ENCODE measurements around the gene RHBDD1. TPM values are rescaled to one million over a fixed set of nuclear protein-coding genes. Genes with fewer than 3 reads are reported as not detected.

The RHBDD1 gene
- total RNA-seq, 2 donors from 2014 or later, result 7.9 to 9.9 TPM

GRCh38 chr2:226894752-226895151 lies 58.9 kb downstream of the RHBDD1 start:
- Histone ChIP-seq H3K27me3 (no peaks in the 10 kb centered on the region), H3K4me1 (no peaks in the 10 kb centered on the region), H3K9me3 (no peaks in the 10 kb centered on the region), H3K4me3 (no peak overlapping the region), H3K36me3 (replicated peaks in 1 of 2; ENCODE audit: insufficient read depth in 1 of 2, low read depth in 2 of 2) (no peaks in the 10 kb centered on the region), H3K27ac (no peak overlapping the region)
- no peak for TF ChIP-seq POLR2A (IDR thresholded peaks at IDR 0.05)
- TF ChIP-seq, protein P1, sequence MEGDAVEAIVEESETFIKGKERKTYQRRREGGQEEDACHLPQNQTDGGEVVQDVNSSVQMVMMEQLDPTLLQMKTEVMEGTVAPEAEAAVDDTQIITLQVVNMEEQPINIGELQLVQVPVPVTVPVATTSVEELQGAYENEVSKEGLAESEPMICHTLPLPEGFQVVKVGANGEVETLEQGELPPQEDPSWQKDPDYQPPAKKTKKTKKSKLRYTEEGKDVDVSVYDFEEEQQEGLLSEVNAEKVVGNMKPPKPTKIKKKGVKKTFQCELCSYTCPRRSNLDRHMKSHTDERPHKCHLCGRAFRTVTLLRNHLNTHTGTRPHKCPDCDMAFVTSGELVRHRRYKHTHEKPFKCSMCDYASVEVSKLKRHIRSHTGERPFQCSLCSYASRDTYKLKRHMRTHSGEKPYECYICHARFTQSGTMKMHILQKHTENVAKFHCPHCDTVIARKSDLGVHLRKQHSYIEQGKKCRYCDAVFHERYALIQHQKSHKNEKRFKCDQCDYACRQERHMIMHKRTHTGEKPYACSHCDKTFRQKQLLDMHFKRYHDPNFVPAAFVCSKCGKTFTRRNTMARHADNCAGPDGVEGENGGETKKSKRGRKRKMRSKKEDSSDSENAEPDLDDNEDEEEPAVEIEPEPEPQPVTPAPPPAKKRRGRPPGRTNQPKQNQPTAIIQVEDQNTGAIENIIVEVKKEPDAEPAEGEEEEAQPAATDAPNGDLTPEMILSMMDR (IDR thresholded peaks at IDR 0.05), result no peak
- intact Hi-C loops (cut with DNase I), result no loop called here
- DNase-seq (no peak), ATAC-seq (no peak)
- WGBS, 2 donors, result 90% methylated on average over 3 of the region's 3 CpGs

DNA sequence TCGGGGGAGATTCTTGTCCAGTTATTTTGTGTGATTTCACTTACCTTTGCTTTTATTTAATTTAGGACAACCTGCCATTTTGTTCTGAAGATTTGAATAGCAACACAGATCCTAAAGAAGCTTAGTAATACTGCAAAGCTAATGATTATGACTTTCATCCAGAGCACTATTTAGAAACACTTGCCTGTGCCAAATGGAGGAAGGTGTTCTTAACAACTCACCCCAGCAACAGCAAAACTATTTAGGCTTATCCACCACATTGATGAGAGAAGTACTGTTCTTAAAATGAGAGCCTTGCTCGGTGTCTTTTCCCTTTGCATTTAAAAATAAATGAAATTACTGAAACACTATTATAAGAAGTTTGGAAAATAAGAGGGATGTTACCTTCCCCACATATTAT lies 59.7 kb downstream of the RHBDD1 start:
- Histone ChIP-seq H3K9me3 (no peaks in the 10 kb centered on the region), H3K36me3 (replicated peaks in 1 of 2; ENCODE audit: insufficient read depth in 1 of 2, low read depth in 2 of 2) (no peaks in the 10 kb centered on the region), H3K27me3 (no peaks in the 10 kb centered on the region), H3K4me1 (no peaks in the 10 kb centered on the region), H3K4me3 (no peak overlapping the region), H3K27ac (no peak overlapping the region)
- intact Hi-C loops (cut with DNase I), result no loop called here
- TF ChIP-seq POLR2A (IDR thresholded peaks at IDR 0.05), result no peak
- TF ChIP-seq, protein P1 (IDR thresholded peaks at IDR 0.05), result no peak
- 98 to 100% methylated on average over 2 of the region's 2 CpGs for WGBS, 2 donors
- no peak for DNase-seq
- ATAC-seq, result no peak

GRCh38 chr2:226898121-226898520 lies 62.3 kb downstream of the RHBDD1 start:
- intact Hi-C loops (cut with DNase I), result no loop called here
- H3K4me1 ChIP-seq, result no peaks in the 10 kb centered on the region
- ATAC-seq (no peak), DNase-seq (no peak)
- no peak overlapping the region for H3K27ac ChIP-seq
- 98 to 99% methylated on average over 4 of the region's 4 CpGs for WGBS, 2 donors
- no peaks in the 10 kb centered on the region for H3K9me3 ChIP-seq
- H3K36me3 ChIP-seq (replicated peaks in 1 of 2; ENCODE audit: insufficient read depth in 1 of 2, low read depth in 2 of 2), result no peaks in the 10 kb centered on the region
- no peak overlapping the region for H3K4me3 ChIP-seq
- no peak for TF ChIP-seq POLR2A (IDR thresholded peaks at IDR 0.05)
- no peaks in the 10 kb centered on the region for H3K27me3 ChIP-seq

GRCh38 chr2:226898897-226899296 lies 63.0 kb downstream of the RHBDD1 start:
- H3K27me3 ChIP-seq, result no peaks in the 10 kb centered on the region
- ATAC-seq (no peak), DNase-seq (no peak)
- no peaks in the 10 kb centered on the region for H3K9me3 ChIP-seq
- H3K4me1 ChIP-seq, result no peaks in the 10 kb centered on the region
- no peaks in the 10 kb centered on the region for H3K36me3 ChIP-seq (replicated peaks in 1 of 2; ENCODE audit: insufficient read depth in 1 of 2, low read depth in 2 of 2)
- no peak overlapping the region for H3K4me3 ChIP-seq
- 91 to 94% methylated on average over 3 of the region's 3 CpGs for WGBS, 2 donors
- intact Hi-C loops (cut with DNase I), result no loop called here
- no peak overlapping the region for H3K27ac ChIP-seq
- no peak for TF ChIP-seq POLR2A (IDR thresholded peaks at IDR 0.05)
- TF ChIP-seq, protein P1 (IDR thresholded peaks at IDR 0.05), result no peak

- WGBS, 2 donors, result 88 to 94% methylated on average over 6 of the region's 6 CpGs
- no peaks in the 10 kb centered on the region for H3K36me3 ChIP-seq (replicated peaks in 1 of 2; ENCODE audit: insufficient read depth in 1 of 2, low read depth in 2 of 2)
- no peaks in the 10 kb centered on the region for H3K9me3 ChIP-seq
- intact Hi-C loops (cut with DNase I), result no loop called here
- no peak overlapping the region for H3K27ac ChIP-seq
- H3K27me3 ChIP-seq, result no peaks in the 10 kb centered on the region
- no peak for DNase-seq
- no peak for ATAC-seq
- no peaks in the 10 kb centered on the region for H3K4me1 ChIP-seq
- H3K4me3 ChIP-seq, result no peak overlapping the region
- TF ChIP-seq POLR2A (IDR thresholded peaks at IDR 0.05), result no peak
- TF ChIP-seq, protein P1 (IDR thresholded peaks at IDR 0.05), result no peak
These were observed 66.5 kb downstream of the RHBDD1 start for GRCh38 chr2:226902041-226902966.
